D721Med (cell line): ENCODE data around the gene RUNX1.

Experiments
- DNase-seq: peaks from one replicate; pipeline ENCODE4 v3.0.0; 2011; ENCODE audit warnings: low spot score; ENCODE audit not compliant: insufficient read length
- FAIRE-seq: peaks from 2 replicates; lab custom pipeline; 2011; peaks lifted over from hg19 to GRCh38; lab: Jason Lieb, UNC
- TF ChIP-seq, protein P1 (sequence below): IDR thresholded peaks from 2 replicates; pipeline ENCODE4 v1.5.1; 2012; ENCODE audit warnings: mild to moderate bottlenecking, control low read depth; ENCODE audit not compliant: insufficient read depth; ENCODE audit errors: missing control alignments

The RUNX1 gene

DNA sequence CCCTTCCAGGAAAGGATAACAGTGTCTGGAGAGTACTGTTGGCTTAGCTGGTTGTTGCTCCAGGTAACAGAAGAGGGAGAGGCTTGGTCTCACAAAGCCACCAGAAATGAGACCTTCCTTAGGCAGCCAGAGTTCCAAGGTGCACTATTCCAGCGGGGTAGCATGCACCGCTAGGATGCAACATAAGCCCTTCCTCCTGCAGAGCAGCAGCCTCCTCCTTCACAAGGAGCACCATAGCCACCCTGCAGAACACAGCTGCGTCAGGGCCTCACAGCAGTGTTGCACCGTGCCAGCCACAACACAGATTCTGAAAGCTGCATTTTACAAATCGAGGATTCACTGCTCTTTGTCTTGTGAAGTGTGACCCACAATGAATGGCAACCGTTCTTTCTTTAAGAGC, 238.3 kb downstream of the RUNX1 start:
- no peak for FAIRE-seq

DNA sequence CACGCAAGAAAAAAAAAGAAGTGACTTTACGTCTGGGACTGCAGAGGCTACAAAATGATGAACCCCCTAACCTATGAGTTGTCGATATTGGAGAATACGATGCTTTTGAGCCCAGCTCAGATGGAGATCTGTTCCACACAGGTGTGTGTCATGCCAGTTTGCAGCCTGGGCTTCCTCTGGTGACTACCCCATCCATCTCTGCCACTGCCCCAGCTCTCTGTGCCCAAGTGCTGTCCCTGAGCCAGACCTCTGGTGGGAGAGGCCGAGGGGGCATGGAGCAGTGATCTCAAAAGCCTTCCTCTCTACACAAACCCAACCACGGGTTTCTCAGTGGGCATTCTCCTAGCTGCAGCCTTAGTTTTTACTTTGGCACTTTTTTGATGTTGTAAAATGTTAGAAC, 239.3 kb downstream of the RUNX1 start:
- TF ChIP-seq, protein P1, sequence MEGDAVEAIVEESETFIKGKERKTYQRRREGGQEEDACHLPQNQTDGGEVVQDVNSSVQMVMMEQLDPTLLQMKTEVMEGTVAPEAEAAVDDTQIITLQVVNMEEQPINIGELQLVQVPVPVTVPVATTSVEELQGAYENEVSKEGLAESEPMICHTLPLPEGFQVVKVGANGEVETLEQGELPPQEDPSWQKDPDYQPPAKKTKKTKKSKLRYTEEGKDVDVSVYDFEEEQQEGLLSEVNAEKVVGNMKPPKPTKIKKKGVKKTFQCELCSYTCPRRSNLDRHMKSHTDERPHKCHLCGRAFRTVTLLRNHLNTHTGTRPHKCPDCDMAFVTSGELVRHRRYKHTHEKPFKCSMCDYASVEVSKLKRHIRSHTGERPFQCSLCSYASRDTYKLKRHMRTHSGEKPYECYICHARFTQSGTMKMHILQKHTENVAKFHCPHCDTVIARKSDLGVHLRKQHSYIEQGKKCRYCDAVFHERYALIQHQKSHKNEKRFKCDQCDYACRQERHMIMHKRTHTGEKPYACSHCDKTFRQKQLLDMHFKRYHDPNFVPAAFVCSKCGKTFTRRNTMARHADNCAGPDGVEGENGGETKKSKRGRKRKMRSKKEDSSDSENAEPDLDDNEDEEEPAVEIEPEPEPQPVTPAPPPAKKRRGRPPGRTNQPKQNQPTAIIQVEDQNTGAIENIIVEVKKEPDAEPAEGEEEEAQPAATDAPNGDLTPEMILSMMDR = no peak
- no peak for DNase-seq
- FAIRE-seq = no peak

More for the DNA sequence above, 238.3 kb downstream of the RUNX1 start:
- TF ChIP-seq, protein P1 = no peak
- DNase-seq = no peak

DNA sequence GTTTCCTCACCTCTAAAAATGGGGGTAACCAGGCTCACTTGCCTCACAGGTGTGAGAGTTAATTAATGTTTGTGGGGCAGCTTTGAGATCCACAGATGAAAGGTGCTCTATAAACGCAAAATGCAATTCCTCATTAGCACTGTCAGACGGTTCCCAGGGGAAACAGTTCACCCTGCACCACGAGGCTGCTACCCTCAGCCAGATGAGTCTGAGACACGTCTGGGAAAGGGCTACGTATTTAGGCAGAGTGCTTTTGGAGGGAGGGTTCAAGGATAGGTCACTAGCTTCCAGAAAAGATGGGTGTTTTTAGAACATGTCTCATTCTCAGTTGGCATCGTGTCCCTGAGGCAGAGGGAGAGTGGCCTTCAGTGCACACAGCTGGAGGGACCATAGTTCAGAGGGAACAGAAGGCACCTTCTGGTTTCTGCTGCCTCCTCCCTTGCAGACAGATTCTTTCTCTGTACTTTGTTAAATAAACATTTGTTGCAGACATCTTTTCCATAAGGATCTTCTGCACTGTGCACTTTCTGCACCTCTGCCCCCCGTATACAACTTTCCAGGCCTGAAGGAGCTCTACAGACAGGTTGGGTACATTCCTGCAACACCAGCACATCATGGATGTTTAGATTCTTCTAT, 240.4 kb downstream of the RUNX1 start:
- TF ChIP-seq, protein P1 = no peak
- no peak for DNase-seq
- FAIRE-seq = no peak

DNA sequence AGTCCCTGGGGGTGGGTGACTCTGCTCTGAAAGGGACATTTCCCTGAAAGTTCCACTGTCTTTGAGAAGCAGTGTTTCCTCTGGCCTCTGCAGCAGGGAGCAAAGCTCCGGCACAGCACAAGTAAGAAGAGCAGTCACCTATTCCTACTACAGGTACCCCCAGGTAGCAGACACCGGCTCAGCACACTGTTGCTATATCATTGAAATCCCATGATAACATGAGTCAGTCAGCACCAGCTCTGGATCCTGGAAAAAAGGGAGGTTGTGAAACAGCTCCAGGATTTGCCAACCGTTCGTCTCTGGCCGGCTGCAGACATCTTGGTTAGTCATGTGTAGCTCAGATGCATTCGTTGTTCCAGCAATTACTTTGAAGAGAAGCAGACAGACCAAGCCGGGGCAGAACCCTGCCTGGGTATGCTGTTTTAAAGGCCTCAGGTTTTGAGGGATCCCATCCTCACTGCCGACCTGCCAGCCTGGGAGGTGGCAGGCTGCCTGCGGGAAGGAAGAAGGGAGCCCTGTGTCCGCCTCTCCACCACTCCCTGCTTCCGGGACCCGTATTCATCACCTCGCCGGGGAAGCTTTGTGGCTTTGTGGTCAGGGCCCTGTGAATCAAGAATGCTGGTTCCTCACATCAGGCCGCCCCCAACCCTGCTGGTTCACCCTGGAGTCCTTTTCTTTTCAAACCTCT, 241.1 kb downstream of the RUNX1 start:
- TF ChIP-seq, protein P1 = no peak
- FAIRE-seq = no peak
- no peak for DNase-seq

DNA sequence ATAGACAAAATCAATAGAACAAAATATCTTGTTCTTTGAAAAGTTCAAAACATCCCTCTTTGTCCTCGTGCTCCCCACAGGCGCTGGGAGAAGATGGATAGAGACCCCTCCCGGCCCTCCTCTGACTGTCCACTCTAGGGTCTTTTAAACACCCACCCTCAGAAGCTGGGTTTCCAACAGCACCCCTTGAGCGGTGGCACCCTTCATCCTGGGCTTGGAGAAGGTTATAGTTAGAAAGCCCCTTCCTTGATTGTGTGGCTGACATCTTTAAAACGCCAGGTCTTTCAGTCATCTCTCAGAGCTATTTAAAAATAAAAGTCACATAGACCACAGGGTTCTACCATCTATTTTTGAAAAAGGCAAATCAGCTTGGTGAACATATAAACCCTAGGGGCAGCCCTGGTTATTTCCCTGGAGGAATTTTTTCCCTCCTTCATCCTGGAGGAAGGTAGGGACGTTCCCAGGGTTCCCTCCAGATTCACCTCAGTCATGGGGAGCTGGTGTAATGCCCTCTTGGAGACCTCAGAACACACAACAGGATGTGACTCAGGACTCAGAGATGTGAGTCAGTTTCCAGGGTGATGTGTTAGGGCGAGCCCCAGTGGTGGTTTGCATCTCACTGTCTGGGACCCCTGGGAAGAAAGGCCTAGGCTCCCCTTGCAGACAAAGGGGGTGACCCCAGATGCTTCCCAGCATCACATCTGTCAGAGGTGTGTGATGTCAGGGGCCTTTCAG, 241.8 kb downstream of the RUNX1 start:
- TF ChIP-seq, protein P1 = no peak
- no peak for FAIRE-seq
- no peak for DNase-seq

DNA sequence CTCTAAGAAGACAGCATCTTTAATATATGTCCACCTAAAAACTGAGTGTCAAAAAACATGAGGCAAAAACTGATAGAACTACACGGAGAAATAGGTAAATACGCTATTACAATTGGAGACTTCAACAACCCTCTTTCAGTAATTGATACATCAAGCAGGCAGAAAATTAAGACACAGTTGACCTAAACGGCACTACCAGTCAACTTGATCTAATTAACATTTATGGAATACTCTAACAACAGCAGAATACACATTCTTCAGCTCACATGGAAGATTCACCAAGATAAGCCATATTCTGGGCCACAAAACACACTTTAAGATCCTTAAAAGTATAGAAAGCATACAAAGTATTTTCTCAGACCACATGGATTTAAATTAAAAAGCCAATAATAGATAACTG, 242.7 kb downstream of the RUNX1 start:
- FAIRE-seq (no peak), DNase-seq (no peak)
- TF ChIP-seq, protein P1 = no peak
